HG03342 (cell line): Measurements from ENCODE around the gene APP.
"Not testable (repeated sequence)": the region's sequence is repeated elsewhere in the genome, so short reads cannot be mapped to it uniquely, and the experiment has no call there.

ENCODE experiments used
- ATAC-seq: cut with Tn5 transposase; IDR thresholded peaks from one replicate; pipeline ENCODE4 v1.9.1; 2021; ENCODE audit warnings: mild to moderate bottlenecking, moderate library complexity; ENCODE audit not compliant: unreplicated experiment

APP gene

GRCh38 chr21:26027696-26028095, 142.9 kb downstream of the APP start:
- ATAC-seq, result no peak

- ATAC-seq, result no peak
Measured at GRCh38 chr21:26025536-26026512, 144.7 kb downstream of the APP start.

- ATAC-seq, result not testable (repeated sequence)
Measured at GRCh38 chr21:26023406-26023805, 147.2 kb downstream of the APP start.

GRCh38 chr21:26022598-26023337, 147.8 kb downstream of the APP start:
- not testable (repeated sequence) for ATAC-seq

GRCh38 chr21:26020510-26020909, 150.1 kb downstream of the APP start:
- no peak for ATAC-seq

- ATAC-seq, result no peak
Measured at GRCh38 chr21:26020081-26020480, 150.5 kb downstream of the APP start.

- no peak for ATAC-seq
Measured at GRCh38 chr21:26019236-26019635, 151.3 kb downstream of the APP start.

- ATAC-seq, result no peak
Measured at GRCh38 chr21:26013970-26014369, 156.6 kb downstream of the APP start.

GRCh38 chr21:26012482-26012881, 158.1 kb downstream of the APP start:
- not testable (repeated sequence) for ATAC-seq

- ATAC-seq, result no peak
Measured at GRCh38 chr21:26011292-26011940, 159.2 kb downstream of the APP start.

- no peak for ATAC-seq
Measured at GRCh38 chr21:26007951-26008498, 162.5 kb downstream of the APP start.

- no peak for ATAC-seq
Measured at GRCh38 chr21:26005464-26005863, 165.1 kb downstream of the APP start.

GRCh38 chr21:26003404-26003803, 167.2 kb downstream of the APP start:
- ATAC-seq, result no peak

GRCh38 chr21:26001356-26001755, 169.2 kb downstream of the APP start:
- no peak for ATAC-seq

- ATAC-seq, result no peak
Measured at GRCh38 chr21:25999921-26000582, 170.5 kb downstream of the APP start.

- ATAC-seq, result no peak
Measured at GRCh38 chr21:25997788-25998611, 172.6 kb downstream of the APP start.

GRCh38 chr21:25995278-25995677, 175.3 kb downstream of the APP start:
- ATAC-seq, result no peak

- no peak for ATAC-seq
Measured at GRCh38 chr21:25994758-25995163, 175.8 kb downstream of the APP start.

GRCh38 chr21:25988738-25989137, 181.8 kb downstream of the APP start:
- no peak for ATAC-seq

- ATAC-seq, result no peak
Measured at GRCh38 chr21:25987531-25987930, 183.0 kb downstream of the APP start.
